ENCODE results near the gene GAB3. TPM values are rescaled to one million over a fixed set of nuclear protein-coding genes. Genes with fewer than 3 reads are reported as not detected.

GAB3 gene
- total and polyA plus RNA-seq, 9 of the 15 experiments (the other 6 are each of a cell fraction or from before 2014, with no cell fraction given), result 16.1 to 31.4 (median 20.2) TPM

DNA sequence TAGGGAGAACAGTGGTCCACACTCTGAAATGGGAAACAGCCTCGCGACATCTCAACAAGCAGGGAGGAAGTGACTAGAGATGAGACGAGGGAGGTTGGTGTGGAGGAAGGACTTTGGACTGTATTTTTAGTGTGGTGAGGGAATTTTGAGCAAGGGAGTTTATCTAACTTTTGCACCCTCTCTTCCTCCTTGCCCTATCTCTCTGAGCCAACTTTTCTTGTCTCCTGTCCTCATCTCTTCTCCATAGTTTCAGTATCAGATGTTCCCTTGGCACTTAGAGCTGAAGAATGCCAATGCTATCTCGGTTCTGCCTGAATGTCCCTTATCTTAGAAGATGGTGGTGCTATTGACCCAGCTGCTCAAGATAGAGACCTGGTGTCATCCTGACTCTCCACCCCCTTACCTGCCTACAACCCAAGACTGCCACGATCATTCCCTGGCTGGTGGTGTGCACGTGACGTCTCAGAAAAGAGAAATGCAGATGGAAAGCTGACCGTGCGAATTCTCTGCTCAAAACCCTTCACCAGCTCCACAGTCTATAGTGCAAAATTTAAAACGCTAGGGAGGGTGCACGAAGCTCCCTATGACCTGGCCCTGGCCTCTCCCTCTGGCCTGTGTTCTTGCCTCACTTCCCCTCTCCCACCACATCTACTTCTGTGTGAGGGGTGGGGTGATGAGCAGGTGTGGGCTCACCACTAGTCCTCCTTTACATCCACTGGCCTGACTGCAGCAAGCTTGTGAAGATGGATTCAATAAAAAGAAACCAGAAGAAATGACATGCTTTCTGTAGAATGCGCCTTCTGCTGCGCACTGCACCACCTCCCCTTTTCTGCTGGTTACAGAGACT is 33.5 kb upstream of the GAB3 start (continued):
- TF ChIP-seq NBN (IDR thresholded peaks at IDR 0.05; ENCODE audit: low read depth), result no peak
- TF ChIP-seq, protein P1, sequence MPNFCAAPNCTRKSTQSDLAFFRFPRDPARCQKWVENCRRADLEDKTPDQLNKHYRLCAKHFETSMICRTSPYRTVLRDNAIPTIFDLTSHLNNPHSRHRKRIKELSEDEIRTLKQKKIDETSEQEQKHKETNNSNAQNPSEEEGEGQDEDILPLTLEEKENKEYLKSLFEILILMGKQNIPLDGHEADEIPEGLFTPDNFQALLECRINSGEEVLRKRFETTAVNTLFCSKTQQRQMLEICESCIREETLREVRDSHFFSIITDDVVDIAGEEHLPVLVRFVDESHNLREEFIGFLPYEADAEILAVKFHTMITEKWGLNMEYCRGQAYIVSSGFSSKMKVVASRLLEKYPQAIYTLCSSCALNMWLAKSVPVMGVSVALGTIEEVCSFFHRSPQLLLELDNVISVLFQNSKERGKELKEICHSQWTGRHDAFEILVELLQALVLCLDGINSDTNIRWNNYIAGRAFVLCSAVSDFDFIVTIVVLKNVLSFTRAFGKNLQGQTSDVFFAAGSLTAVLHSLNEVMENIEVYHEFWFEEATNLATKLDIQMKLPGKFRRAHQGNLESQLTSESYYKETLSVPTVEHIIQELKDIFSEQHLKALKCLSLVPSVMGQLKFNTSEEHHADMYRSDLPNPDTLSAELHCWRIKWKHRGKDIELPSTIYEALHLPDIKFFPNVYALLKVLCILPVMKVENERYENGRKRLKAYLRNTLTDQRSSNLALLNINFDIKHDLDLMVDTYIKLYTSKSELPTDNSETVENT (CRISPR knock-in tag; IDR thresholded peaks at IDR 0.05), result no peak
- no peak for TF ChIP-seq TBL1XR1 (IDR thresholded peaks at IDR 0.05; ENCODE audit: low read length in 2 of 2)
- TF ChIP-seq, protein P2, sequence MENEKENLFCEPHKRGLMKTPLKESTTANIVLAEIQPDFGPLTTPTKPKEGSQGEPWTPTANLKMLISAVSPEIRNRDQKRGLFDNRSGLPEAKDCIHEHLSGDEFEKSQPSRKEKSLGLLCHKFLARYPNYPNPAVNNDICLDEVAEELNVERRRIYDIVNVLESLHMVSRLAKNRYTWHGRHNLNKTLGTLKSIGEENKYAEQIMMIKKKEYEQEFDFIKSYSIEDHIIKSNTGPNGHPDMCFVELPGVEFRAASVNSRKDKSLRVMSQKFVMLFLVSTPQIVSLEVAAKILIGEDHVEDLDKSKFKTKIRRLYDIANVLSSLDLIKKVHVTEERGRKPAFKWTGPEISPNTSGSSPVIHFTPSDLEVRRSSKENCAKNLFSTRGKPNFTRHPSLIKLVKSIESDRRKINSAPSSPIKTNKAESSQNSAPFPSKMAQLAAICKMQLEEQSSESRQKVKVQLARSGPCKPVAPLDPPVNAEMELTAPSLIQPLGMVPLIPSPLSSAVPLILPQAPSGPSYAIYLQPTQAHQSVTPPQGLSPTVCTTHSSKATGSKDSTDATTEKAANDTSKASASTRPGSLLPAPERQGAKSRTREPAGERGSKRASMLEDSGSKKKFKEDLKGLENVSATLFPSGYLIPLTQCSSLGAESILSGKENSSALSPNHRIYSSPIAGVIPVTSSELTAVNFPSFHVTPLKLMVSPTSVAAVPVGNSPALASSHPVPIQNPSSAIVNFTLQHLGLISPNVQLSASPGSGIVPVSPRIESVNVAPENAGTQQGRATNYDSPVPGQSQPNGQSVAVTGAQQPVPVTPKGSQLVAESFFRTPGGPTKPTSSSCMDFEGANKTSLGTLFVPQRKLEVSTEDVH (IDR thresholded peaks at IDR 0.05; ENCODE audit: low read depth, partially characterized antibody), result no peak
- no peak for TF ChIP-seq POLR2AphosphoS2 (IDR thresholded peaks at IDR 0.05; ENCODE audit: low read length)
- no peak for TF ChIP-seq ZNF23 (CRISPR knock-in tag; IDR thresholded peaks at IDR 0.05)
- peak; percentile 67 for TF ChIP-seq USF1 (CRISPR knock-in tag; IDR thresholded peaks at IDR 0.05)
- no peak for TF ChIP-seq TRIM24 (IDR thresholded peaks at IDR 0.05)
- TF ChIP-seq FOXA3 (CRISPR knock-in tag; conservative IDR thresholded peaks at IDR 0.05 in 1 of 2, IDR thresholded peaks at IDR 0.05 in 1 of 2), result peak; percentile 54 to 82; a peak in 2 of 4 replicates
- TF ChIP-seq ZNF175 (CRISPR knock-in tag; IDR thresholded peaks at IDR 0.05; ENCODE audit: low read depth), result peak; percentile 56; the same call in 1 of the 2 replicates
- no peak for TF ChIP-seq ZNF24 (IDR thresholded peaks at IDR 0.05)
- TF ChIP-seq, protein P3, sequence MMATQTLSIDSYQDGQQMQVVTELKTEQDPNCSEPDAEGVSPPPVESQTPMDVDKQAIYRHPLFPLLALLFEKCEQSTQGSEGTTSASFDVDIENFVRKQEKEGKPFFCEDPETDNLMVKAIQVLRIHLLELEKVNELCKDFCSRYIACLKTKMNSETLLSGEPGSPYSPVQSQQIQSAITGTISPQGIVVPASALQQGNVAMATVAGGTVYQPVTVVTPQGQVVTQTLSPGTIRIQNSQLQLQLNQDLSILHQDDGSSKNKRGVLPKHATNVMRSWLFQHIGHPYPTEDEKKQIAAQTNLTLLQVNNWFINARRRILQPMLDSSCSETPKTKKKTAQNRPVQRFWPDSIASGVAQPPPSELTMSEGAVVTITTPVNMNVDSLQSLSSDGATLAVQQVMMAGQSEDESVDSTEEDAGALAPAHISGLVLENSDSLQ (IDR thresholded peaks at IDR 0.05), result no peak
- no peak for TF ChIP-seq RFX1 (IDR thresholded peaks at IDR 0.05)
- TF ChIP-seq, protein P4, sequence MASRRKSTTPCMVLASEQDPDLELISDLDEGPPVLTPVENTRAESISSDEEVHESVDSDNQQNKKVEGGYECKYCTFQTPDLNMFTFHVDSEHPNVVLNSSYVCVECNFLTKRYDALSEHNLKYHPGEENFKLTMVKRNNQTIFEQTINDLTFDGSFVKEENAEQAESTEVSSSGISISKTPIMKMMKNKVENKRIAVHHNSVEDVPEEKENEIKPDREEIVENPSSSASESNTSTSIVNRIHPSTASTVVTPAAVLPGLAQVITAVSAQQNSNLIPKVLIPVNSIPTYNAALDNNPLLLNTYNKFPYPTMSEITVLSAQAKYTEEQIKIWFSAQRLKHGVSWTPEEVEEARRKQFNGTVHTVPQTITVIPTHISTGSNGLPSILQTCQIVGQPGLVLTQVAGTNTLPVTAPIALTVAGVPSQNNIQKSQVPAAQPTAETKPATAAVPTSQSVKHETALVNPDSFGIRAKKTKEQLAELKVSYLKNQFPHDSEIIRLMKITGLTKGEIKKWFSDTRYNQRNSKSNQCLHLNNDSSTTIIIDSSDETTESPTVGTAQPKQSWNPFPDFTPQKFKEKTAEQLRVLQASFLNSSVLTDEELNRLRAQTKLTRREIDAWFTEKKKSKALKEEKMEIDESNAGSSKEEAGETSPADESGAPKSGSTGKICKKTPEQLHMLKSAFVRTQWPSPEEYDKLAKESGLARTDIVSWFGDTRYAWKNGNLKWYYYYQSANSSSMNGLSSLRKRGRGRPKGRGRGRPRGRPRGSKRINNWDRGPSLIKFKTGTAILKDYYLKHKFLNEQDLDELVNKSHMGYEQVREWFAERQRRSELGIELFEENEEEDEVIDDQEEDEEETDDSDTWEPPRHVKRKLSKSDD (conservative IDR thresholded peaks at IDR 0.05; ENCODE audit: low read length), result no peak
- no peak for TF ChIP-seq MCM7 (IDR thresholded peaks at IDR 0.05)
- TF ChIP-seq ESRRA (IDR thresholded peaks at IDR 0.05; ENCODE audit: borderline replicate concordance, low read depth), result no peak
- TF ChIP-seq E2F1 (CRISPR knock-in tag; IDR thresholded peaks at IDR 0.05), result no peak

Data from K562 (cell line).